ENCODE measurements around the gene GOLGA8F. TPM values are rescaled to one million over a fixed set of nuclear protein-coding genes. Genes with fewer than 3 reads are reported as not detected.
"Not testable (repeated sequence)": the region's sequence is repeated elsewhere in the genome, so short reads cannot be mapped to it uniquely, and the experiment has no call there.

The GOLGA8F gene, protein sequence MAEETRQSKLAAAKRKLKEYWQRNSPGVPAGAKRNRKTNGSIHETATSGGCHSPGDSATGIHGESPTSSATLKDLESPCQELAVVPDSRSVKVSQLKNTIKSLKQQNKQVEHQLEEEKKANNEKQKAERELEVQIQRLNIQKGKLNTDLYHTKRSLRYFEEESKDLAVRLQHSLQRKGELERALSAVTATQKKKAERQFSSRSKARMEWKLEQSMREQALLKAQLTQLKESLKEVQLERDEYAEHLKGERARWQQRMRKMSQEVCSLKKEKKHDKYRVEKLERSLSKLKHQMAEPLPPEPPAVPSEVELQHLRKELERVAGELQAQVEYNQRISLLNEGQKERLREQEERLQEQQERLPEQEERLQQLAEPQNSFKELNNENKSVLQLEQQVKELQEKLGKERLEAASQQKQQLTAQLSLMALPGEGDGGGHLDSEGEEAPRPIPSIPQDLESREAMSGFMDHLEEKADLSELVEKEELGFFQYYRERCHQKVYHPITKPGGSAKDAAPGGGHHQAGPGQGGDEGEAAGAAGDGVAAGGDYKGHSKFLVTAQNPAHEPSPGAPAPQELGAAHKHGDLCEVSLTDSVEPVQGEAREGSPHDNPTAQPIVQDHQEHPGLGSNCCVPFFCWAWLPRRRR
- not detected for total RNA-seq

DNA sequence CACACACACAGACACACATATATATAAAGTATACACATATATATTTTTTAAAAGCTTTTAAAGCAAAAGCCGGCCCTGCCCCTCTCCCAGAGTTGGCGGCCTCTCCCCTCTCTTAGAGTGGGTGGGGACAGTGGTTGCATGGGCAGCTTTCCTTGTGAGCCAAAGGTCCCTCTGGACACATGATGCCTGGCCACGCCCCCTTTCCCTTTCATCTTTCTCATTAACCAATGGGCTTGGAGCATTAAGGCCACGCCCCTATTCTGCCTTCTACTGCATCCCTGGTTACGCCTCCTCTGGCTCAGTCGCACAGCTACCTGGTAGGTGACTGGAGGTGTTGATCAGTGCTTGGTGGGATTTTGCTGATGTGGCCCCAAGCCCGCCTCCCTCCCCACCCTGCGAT is at the start of gene GOLGA8F:
GOLGA8F (plus strand) TSS at position 301 of the 400 bp plus-strand sequence; CDS start at position 399, 98 bp downstream.
- not testable (repeated sequence) for DNase-seq

GRCh38 chr15:28357984-28358383 is 20.5 kb upstream of the GOLGA8F start, which contains the start of gene GOLGA6L24:
GOLGA6L24 (minus strand) TSS chr15:28358084; CDS start chr15:28358023, 61 bp downstream.
- not testable (repeated sequence) for DNase-seq

DNA sequence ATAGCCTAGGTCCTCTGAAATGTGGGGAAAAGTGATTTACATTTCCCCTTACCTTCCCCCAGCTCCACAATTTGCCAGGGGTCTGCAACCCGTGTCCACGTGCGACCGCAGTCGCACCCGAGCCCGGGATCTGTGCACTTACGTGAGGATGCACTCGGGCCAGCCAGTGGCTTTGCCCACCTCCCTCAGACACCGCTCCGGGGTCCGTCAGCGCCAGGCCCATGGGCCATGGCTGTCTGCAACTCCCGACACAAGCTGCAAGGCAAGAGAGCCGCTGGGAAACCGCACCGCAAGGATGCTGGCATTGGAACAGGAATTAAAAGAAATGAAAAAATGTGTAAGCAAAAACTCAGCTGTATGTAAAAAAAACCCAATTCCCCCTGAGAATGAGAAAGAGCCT is 13.0 kb upstream of the GOLGA8F start:
- DNase-seq, result not testable (repeated sequence)

- DNase-seq, result not testable (repeated sequence)
These were observed 1.6 kb downstream of the GOLGA8F start for GRCh38 chr15:28380053-28380452.

- not testable (repeated sequence) for DNase-seq
These were observed 17.6 kb downstream of the GOLGA8F start for GRCh38 chr15:28396022-28396421.

DNA sequence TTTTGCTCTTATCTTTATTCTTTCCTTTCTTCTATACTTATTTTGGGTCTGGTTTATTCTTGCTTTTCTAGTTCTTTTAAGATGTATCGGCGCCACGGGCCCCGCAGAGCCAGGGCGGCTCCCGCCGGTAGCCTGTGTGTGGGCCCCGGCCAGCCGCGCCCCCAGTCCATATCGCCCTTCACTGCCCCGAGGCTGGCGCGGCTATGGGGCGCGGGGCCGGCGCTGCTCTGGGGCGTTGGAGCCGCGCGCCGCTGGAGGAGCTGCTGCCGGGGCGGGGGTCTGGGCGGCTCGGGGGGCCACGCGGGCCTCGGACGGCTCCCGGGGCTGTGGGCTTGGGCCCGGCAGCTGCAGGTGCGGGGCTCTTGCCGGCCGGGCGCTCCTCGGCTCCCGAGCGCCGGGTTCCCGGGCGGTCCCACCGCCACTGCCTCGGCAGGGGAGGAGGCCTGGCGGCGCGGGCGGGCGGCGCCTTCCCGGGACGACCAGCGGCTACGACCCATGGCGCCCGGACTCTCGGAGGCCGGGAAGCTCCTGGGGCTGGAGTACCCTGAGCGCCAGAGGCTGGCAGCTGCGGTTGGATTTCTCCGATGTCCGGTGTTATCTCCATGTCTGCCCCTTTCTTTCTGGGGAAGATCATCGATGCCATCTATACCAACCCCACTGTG is 24.4 kb downstream of the GOLGA8F start:
- DNase-seq, result not testable (repeated sequence)

GRCh38 chr15:28420470-28420869 is 42.0 kb downstream of the GOLGA8F start:
- DNase-seq, result not testable (repeated sequence)

DNA sequence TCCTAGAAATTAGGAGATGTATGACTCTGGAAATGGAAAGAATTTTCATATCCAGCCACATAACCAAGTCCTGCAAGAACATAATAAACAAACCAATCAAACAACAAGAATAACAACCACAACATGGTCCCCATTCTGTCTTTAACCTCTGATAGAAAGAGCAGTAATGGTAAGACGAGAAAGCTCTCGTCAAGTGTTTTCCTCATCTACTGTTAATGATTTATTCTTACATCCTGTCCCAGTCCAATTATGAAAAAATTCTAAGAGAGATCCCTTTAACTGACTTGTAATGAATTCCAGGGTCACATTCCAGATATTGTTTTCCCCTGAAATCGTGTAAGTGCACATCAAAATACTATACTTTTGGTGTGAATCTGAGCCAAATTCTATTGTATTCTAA is 57.1 kb downstream of the GOLGA8F start:
- not testable (repeated sequence) for DNase-seq

Small RNAs within 50 kb of the gene (small RNA-seq; reads per million reads assigned to genes)
- gene AC091304.5, result not detected
- gene AC091304.6, result not detected
- gene AC091304.9, result not detected
- not detected for gene MIR4509-2
- not detected for gene RN7SL238P

Other genes with a start within 250 kb of the GOLGA8F start
- gene HERC2, start 56.5 kb upstream of the GOLGA8F start, total RNA-seq, result 64.6 TPM
- gene GOLGA6L24, start 20.6 kb upstream of the GOLGA8F start, total RNA-seq, result not detected
- not detected for gene GOLGA8G, start 154.3 kb downstream of the GOLGA8F start, total RNA-seq
- not detected for gene GOLGA6L25, start 174.9 kb downstream of the GOLGA8F start, total RNA-seq

All from occipital lobe (tissue), 3 donors.